ENCODE results near the gene NTRK3. TPM values are rescaled to one million over a fixed set of nuclear protein-coding genes. Genes with fewer than 3 reads are reported as not detected.

NTRK3 gene
- total RNA-seq, 2 experiments from 2014 or later: 0.78 TPM; not detected in 1

GRCh38 chr15:88118035-88118434 lies 138.5 kb downstream of the NTRK3 start:
- Mint-ChIP-seq H3K4me3 (no peak overlapping the region), H3K27me3 (peaks cover 3% of the 10 kb centered on the region), H3K9me3 (no peaks in the 10 kb centered on the region), H3K4me1 (ENCODE audit: low read depth) (no peaks in the 10 kb centered on the region), H3K27ac (no peak overlapping the region), H3K36me3 (ENCODE audit: low read depth) (no peaks in the 10 kb centered on the region)
- DNase-seq (no peak), ATAC-seq (ENCODE audit: poor library complexity) (no peak)
- H3K9me3 ChIP-seq (ENCODE audit: control insufficient read depth in 1 of 2, insufficient read depth in 1 of 2, low read length in 2 of 2): no peaks in the 10 kb centered on the region
- TF ChIP-seq CTCF (IDR thresholded peaks at IDR 0.05): no peak
- H3K36me3 ChIP-seq (ENCODE audit: insufficient read depth, low read length): no peaks in the 10 kb centered on the region
- H3K4me1 ChIP-seq (ENCODE audit: insufficient read depth, low read length): no peaks in the 10 kb centered on the region
- CTCF ChIA-PET: no interaction called here
- no peak overlapping the region for H3K4me3 ChIP-seq (ENCODE audit: low read length)
- POLR2A ChIA-PET: no interaction called here
- intact Hi-C loops (cut with DNase I, micrococcal nuclease): no loop called here
- H3K27ac ChIP-seq (ENCODE audit: low read depth in 1 of 2, low read length in 2 of 2): no peak overlapping the region
- no peaks in the 10 kb centered on the region for H3K27me3 ChIP-seq (ENCODE audit: control insufficient read depth in 1 of 2, insufficient read depth in 2 of 2, low read length in 2 of 2)

GRCh38 chr15:88115486-88116152 lies 140.9 kb downstream of the NTRK3 start:
- Mint-ChIP-seq H3K4me3 (no peak overlapping the region), H3K4me1 (ENCODE audit: low read depth) (no peaks in the 10 kb centered on the region), H3K9me3 (no peaks in the 10 kb centered on the region), H3K27me3 (peaks cover 3% of the 10 kb centered on the region), H3K36me3 (ENCODE audit: low read depth) (no peaks in the 10 kb centered on the region), H3K27ac (no peak overlapping the region)
- DNase-seq (no peak), ATAC-seq (ENCODE audit: poor library complexity) (no peak)
- intact Hi-C loops (cut with DNase I, micrococcal nuclease): no loop called here
- Histone ChIP-seq H3K27me3 (ENCODE audit: control insufficient read depth in 1 of 2, insufficient read depth in 2 of 2, low read length in 2 of 2) (peaks cover 0 to under 1% of the 10 kb centered on the region in 2 experiments), H3K9me3 (ENCODE audit: control insufficient read depth in 1 of 2, insufficient read depth in 1 of 2, low read length in 2 of 2) (no peaks in the 10 kb centered on the region), H3K4me1 (ENCODE audit: insufficient read depth, low read length) (no peaks in the 10 kb centered on the region), H3K4me3 (ENCODE audit: low read length) (no peak overlapping the region), H3K27ac (ENCODE audit: low read depth in 1 of 2, low read length in 2 of 2) (no peak overlapping the region), H3K36me3 (ENCODE audit: insufficient read depth, low read length) (no peaks in the 10 kb centered on the region)
- no peak for TF ChIP-seq CTCF (IDR thresholded peaks at IDR 0.05)
- ChIA-PET CTCF (no interaction called here), POLR2A (no interaction called here)

- H3K9me3 Mint-ChIP-seq: no peaks in the 10 kb centered on the region
- Histone ChIP-seq H3K36me3 (ENCODE audit: insufficient read depth, low read length) (no peaks in the 10 kb centered on the region), H3K27ac (ENCODE audit: low read depth in 1 of 2, low read length in 2 of 2) (no peak overlapping the region), H3K27me3 (ENCODE audit: control insufficient read depth in 1 of 2, insufficient read depth in 2 of 2, low read length in 2 of 2) (peaks cover 0 to 3% of the 10 kb centered on the region in 2 experiments), H3K9me3 (ENCODE audit: control insufficient read depth in 1 of 2, insufficient read depth in 1 of 2, low read length in 2 of 2) (no peaks in the 10 kb centered on the region), H3K4me1 (ENCODE audit: insufficient read depth, low read length) (no peaks in the 10 kb centered on the region), H3K4me3 (ENCODE audit: low read length) (no peak overlapping the region)
- ATAC-seq (ENCODE audit: poor library complexity) (no peak), DNase-seq (no peak)
- H3K36me3 Mint-ChIP-seq (ENCODE audit: low read depth): no peaks in the 10 kb centered on the region
- TF ChIP-seq CTCF (IDR thresholded peaks at IDR 0.05): no peak
- CTCF ChIA-PET: no interaction called here
- POLR2A ChIA-PET: no interaction called here
- no peaks in the 10 kb centered on the region for H3K4me1 Mint-ChIP-seq (ENCODE audit: low read depth)
- no peak overlapping the region for H3K27ac Mint-ChIP-seq
- H3K4me3 Mint-ChIP-seq: no peak overlapping the region
- intact Hi-C loops (cut with DNase I, micrococcal nuclease): no loop called here
- peaks cover 3% of the 10 kb centered on the region for H3K27me3 Mint-ChIP-seq
These were observed 142.8 kb downstream of the NTRK3 start for GRCh38 chr15:88113613-88114308.

Measured in CD4-positive, alpha-beta T cell (primary cell).